Liver (tissue), 9 donors: Measurements from ENCODE around the gene CPA2. TPM values are rescaled to one million over a fixed set of nuclear protein-coding genes. Genes with fewer than 3 reads are reported as not detected.

Experiments
- DNase-seq: peaks from one replicate; pipeline ENCODE4 v3.0.0-alpha.2; 2017; ENCODE audit warnings: low spot score
- H3K27ac ChIP-seq, 2 donors: one replicate each; pipeline ENCODE4 v1.7.0; 2013; ENCODE audit warnings: inconsistent platforms in 2 of 2, low read length in 2 of 2, control low read depth in 1 of 2, low read depth in 1 of 2, mild to moderate bottlenecking in 1 of 2
- H3K27me3 ChIP-seq, 4 donors: one replicate each; pipeline versions ENCODE4 v1.6.1 to v1.7.0; 2013; ENCODE audit warnings: low read length in 3 of 4, inconsistent platforms in 1 of 4, mild to moderate bottlenecking in 1 of 4, moderate library complexity in 1 of 4; ENCODE audit not compliant: control insufficient read depth in 4 of 4, insufficient read depth in 4 of 4
- H3K36me3 ChIP-seq, 4 donors: one replicate each; pipeline versions ENCODE4 v1.6.1 to v1.7.0; 2013; ENCODE audit warnings: low read length in 3 of 4, mild to moderate bottlenecking in 3 of 4, low read depth in 1 of 4, moderate library complexity in 1 of 4; ENCODE audit not compliant: control insufficient read depth in 4 of 4, insufficient read depth in 3 of 4
- H3K4me1 ChIP-seq, 4 donors: one replicate each; pipeline versions ENCODE4 v1.6.1 to v1.7.0; 2013; ENCODE audit warnings: low read length in 3 of 4, mild to moderate bottlenecking in 3 of 4, moderate library complexity in 1 of 4; ENCODE audit not compliant: control insufficient read depth in 4 of 4, insufficient read depth in 4 of 4
- H3K4me3 ChIP-seq, 3 donors: one replicate each; pipeline versions ENCODE4 v1.6.1 to v1.7.0; 2013; ENCODE audit warnings: low read length in 3 of 3, control low read depth in 1 of 3, low read depth in 1 of 3, mild to moderate bottlenecking in 1 of 3
- H3K9ac ChIP-seq, 2 donors: one replicate each; pipeline ENCODE4 v1.7.0; 2013; ENCODE audit warnings: low read length in 2 of 2, mild to moderate bottlenecking in 2 of 2, moderate library complexity in 2 of 2, control low read depth in 1 of 2, low read depth in 1 of 2
- H3K9me3 ChIP-seq, 4 donors: one replicate each; pipeline versions ENCODE4 v1.6.1 to v1.7.0; 2013; ENCODE audit warnings: low read length in 3 of 4; ENCODE audit not compliant: control insufficient read depth in 4 of 4
- CTCF ChIP-seq: fragments of 150-350 bp; IDR thresholded peaks from 2 replicates; pipeline ENCODE4 v1.5.1; 2017; ENCODE audit warnings: improper control_type of control experiment, low read depth, low read length; ENCODE audit not compliant: missing input control
- FOXA2 ChIP-seq: IDR thresholded peaks from 2 replicates; pipeline ENCODE4 v1.6.1; 2016; ENCODE audit warnings: antibody characterized with exemption
- HNF4G ChIP-seq: IDR thresholded peaks from 2 replicates; pipeline ENCODE4 v1.6.1; 2016; ENCODE audit warnings: antibody characterized with exemption
- RAD21 ChIP-seq, 2 donors: IDR thresholded peaks; 2 replicates each; pipeline ENCODE4 v1.6.1; 2016; ENCODE audit warnings: antibody characterized with exemption in 2 of 2, mild to moderate bottlenecking in 2 of 2
- RXRA ChIP-seq, 2 donors: IDR thresholded peaks; 2 replicates each; pipeline ENCODE4 v1.6.1; 2017 to 2018; ENCODE audit warnings: antibody characterized with exemption in 2 of 2, mild to moderate bottlenecking in 1 of 2
- SP1 ChIP-seq: IDR thresholded peaks from 2 replicates; pipeline ENCODE4 v1.6.1; 2018; ENCODE audit warnings: antibody characterized with exemption, mild to moderate bottlenecking
- TAF1 ChIP-seq: conservative IDR thresholded peaks from 2 replicates; pipeline ENCODE4 v1.6.1; 2016; ENCODE audit warnings: antibody characterized with exemption, mild to moderate bottlenecking
- YY1 ChIP-seq: IDR thresholded peaks from 2 replicates; pipeline ENCODE4 v1.6.1; 2016; ENCODE audit warnings: antibody characterized with exemption, mild to moderate bottlenecking
- WGBS: extraction: QIAGEN DNeasy Blood & Tissue Kit; methylation state at CpG from one replicate; pipeline ENCODE4 v1.1.7; 2013; 5-methylcytosine and 5-hydroxymethylcytosine counted together
- polyA plus RNA-seq, 2 donors: library from polyadenylated mRNA; stranded (reverse) in 1 of 2; unstranded in 1 of 2; fragments of 200-250 nt in 1 of 2; fragments of >200 nt in 1 of 2; fragmentation: Nextera tagmentation in 1 of 2; extraction: Ambion mirVana in 1 of 2; gene quantifications; one replicate each; pipeline versions ENCODE4 v1.2.1 to v1.2.3, GENCODE V29; 2013 to 2015
- total RNA-seq, 2 donors: library from RNA; depleted of rRNA; stranded (reverse); fragments of >200 nt; gene quantifications; one replicate each; pipeline ENCODE4 v1.2.3, GENCODE V29; 2014
- TF ChIP-seq, protein P1 (sequence below): IDR thresholded peaks from 2 replicates; pipeline ENCODE4 v1.6.1; 2016; ENCODE audit warnings: antibody characterized with exemption
- TF ChIP-seq, protein P2 (sequence below): IDR thresholded peaks from 2 replicates; pipeline ENCODE4 v1.6.1; 2016; ENCODE audit warnings: antibody characterized with exemption, mild to moderate bottlenecking
- donor health status: healthy.
- donor health status: healthy.
- donor health status: healthy.
- donor health status: healthy.
- donor health status: healthy.

Gene CPA2
- total and polyA plus RNA-seq, 4 donors, result not detected

GRCh38 chr7:130272381-130273080 is 5.9 kb downstream of the CPA2 start (continued):
- no peak for TF ChIP-seq RXRA (IDR thresholded peaks at IDR 0.05)

- no peak overlapping the region for H3K27ac ChIP-seq
- H3K4me3 ChIP-seq, result peak overlapping the region in 1 of 3 donors; percentile 20
Observed at GRCh38 chr7:130273081-130273932, 6.6 kb downstream of the CPA2 start.

More at GRCh38 chr7:130273081-130273932, 6.6 kb downstream of the CPA2 start:
- H3K4me1 ChIP-seq, result peaks cover 0 to 10% (median 0%) of the 10 kb centered on the region in 4 donors
- TF ChIP-seq, protein P1, sequence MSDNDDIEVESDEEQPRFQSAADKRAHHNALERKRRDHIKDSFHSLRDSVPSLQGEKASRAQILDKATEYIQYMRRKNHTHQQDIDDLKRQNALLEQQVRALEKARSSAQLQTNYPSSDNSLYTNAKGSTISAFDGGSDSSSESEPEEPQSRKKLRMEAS, result no peak
- TF ChIP-seq YY1 (no peak), SP1 (no peak), TAF1 (no peak), FOXA2 (no peak), HNF4G (no peak), CTCF (no peak), RAD21 (IDR thresholded peaks at IDR 0.05) (no peak)
- TF ChIP-seq, protein P2, sequence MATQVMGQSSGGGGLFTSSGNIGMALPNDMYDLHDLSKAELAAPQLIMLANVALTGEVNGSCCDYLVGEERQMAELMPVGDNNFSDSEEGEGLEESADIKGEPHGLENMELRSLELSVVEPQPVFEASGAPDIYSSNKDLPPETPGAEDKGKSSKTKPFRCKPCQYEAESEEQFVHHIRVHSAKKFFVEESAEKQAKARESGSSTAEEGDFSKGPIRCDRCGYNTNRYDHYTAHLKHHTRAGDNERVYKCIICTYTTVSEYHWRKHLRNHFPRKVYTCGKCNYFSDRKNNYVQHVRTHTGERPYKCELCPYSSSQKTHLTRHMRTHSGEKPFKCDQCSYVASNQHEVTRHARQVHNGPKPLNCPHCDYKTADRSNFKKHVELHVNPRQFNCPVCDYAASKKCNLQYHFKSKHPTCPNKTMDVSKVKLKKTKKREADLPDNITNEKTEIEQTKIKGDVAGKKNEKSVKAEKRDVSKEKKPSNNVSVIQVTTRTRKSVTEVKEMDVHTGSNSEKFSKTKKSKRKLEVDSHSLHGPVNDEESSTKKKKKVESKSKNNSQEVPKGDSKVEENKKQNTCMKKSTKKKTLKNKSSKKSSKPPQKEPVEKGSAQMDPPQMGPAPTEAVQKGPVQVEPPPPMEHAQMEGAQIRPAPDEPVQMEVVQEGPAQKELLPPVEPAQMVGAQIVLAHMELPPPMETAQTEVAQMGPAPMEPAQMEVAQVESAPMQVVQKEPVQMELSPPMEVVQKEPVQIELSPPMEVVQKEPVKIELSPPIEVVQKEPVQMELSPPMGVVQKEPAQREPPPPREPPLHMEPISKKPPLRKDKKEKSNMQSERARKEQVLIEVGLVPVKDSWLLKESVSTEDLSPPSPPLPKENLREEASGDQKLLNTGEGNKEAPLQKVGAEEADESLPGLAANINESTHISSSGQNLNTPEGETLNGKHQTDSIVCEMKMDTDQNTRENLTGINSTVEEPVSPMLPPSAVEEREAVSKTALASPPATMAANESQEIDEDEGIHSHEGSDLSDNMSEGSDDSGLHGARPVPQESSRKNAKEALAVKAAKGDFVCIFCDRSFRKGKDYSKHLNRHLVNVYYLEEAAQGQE, result no peak
- H3K9ac ChIP-seq, result no peak overlapping the region
- no peak for DNase-seq
- peaks cover 0 to 12% (median 4%) of the 10 kb centered on the region in 4 donors for H3K27me3 ChIP-seq
- H3K9me3 ChIP-seq, result peaks cover 0 to 3% (median 0%) of the 10 kb centered on the region in 4 donors
- H3K36me3 ChIP-seq, result no peaks in the 10 kb centered on the region
- 15% methylated on average over 25 of the region's 25 CpGs for WGBS
